Transverse colon (tissue), 4 donors: Measurements from ENCODE around the gene PPP4R4. TPM values are rescaled to one million over a fixed set of nuclear protein-coding genes. Genes with fewer than 3 reads are reported as not detected.

Experiments
- DNase-seq: peaks from one replicate; pipeline ENCODE4 v3.0.0-alpha.2; 2019
- H3K27ac ChIP-seq, 4 donors: fragments of 200-600 bp; sonication (generic); 2 replicates each; pipeline ENCODE4 v1.5.1; 2016 to 2018; ENCODE audit warnings: inconsistent platforms in 4 of 4
- H3K27me3 ChIP-seq: fragments of 200-600 bp; sonication (generic); 2 replicates; pipeline ENCODE4 v1.5.1; 2017; ENCODE audit warnings: inconsistent platforms
- H3K36me3 ChIP-seq, 4 donors: fragments of 200-600 bp; sonication (generic); 2 replicates each; pipeline ENCODE4 v1.5.1; 2017 to 2019; ENCODE audit warnings: inconsistent platforms in 4 of 4
- H3K4me1 ChIP-seq, 4 donors: fragments of 200-600 bp; sonication (generic); 2 replicates each; pipeline ENCODE4 v1.5.1; 2017 to 2020; ENCODE audit warnings: inconsistent platforms in 4 of 4
- H3K4me3 ChIP-seq, 4 donors: fragments of 200-600 bp; sonication (generic); 1 replicate in 1 of 4; 2 replicates in 3 of 4; pipeline versions ENCODE4 v1.5.1 to v1.6.1; 2017 to 2019; ENCODE audit warnings: inconsistent platforms in 4 of 4
- H3K9me3 ChIP-seq, 2 donors: fragments of 200-600 bp; sonication (generic); 2 replicates each; pipeline ENCODE4 v1.5.1; 2017 to 2019; ENCODE audit warnings: inconsistent platforms in 2 of 2
- CTCF ChIP-seq, 5 experiments: fragments of 200-600 bp in 3 of 5; fragments of 450-650 bp in 2 of 5; sonication (generic) in 3 of 5; IDR thresholded peaks; 1 replicate in 2 of 5; 2 replicates in 3 of 5; pipeline ENCODE4 v1.5.1; 2016 to 2017; ENCODE audit warnings: antibody characterized with exemption in 5 of 5, inconsistent platforms in 3 of 5, mild to moderate bottlenecking in 2 of 5, moderate library complexity in 1 of 5
- EP300 ChIP-seq: sonication (generic); formaldehyde crosslinking; IDR thresholded peaks from one replicate; pipeline ENCODE4 v1.6.1; 2017; ENCODE audit warnings: antibody characterized with exemption, low read depth
- POLR2A ChIP-seq: fragments of 450-650 bp; IDR thresholded peaks from one replicate; pipeline ENCODE4 v1.6.1; 2016; ENCODE audit warnings: antibody characterized with exemption, mild to moderate bottlenecking, moderate library complexity
- POLR2AphosphoS5 ChIP-seq, 3 donors: sonication (generic); formaldehyde crosslinking; IDR thresholded peaks; one replicate each; pipeline ENCODE4 v1.6.1; 2016; ENCODE audit warnings: antibody characterized with exemption in 3 of 3
- WGBS, 2 donors: methylation state at CpG; one replicate each; pipeline ENCODE4 v1.1.5; 2018; ENCODE audit warnings: low coverage in 1 of 2; 5-methylcytosine and 5-hydroxymethylcytosine counted together
- in situ Hi-C, 4 donors: fragments of 200-750 bp; cut with MboI; loops; one replicate each; pipeline versions ENCODE4 v1.15.0 to v1.15.1; 2017; ENCODE audit warnings: low sequenced_read_pairs in 3 of 4, low pct_ligation_motif_present in 1 of 4, low pct_unique_long_range_greater_than_20kb in 1 of 4
- intact Hi-C: fragments of 100-400 bp; cut with DNase I; formaldehyde crosslinking; loops from one replicate; pipeline ENCODE4 v1.15.1; 2023; ENCODE audit warnings: low total_unique reads
- total RNA-seq, 4 donors: library from RNA; depleted of rRNA; stranded (reverse); fragments of >200 nt; gene quantifications; one replicate each; pipeline ENCODE4 v1.1.0, GENCODE V29; 2016

The PPP4R4 gene
- total RNA-seq, 4 donors from 2014 or later, result not detected

- in situ Hi-C loops, result no loop called here
- WGBS, 2 donors, result 69% methylated on average over 5 of the region's 5 CpGs; no CpG with 5 or more reads in 1 of the 2 donors
- H3K9me3 ChIP-seq, result no peaks in the 10 kb centered on the region
- no peaks in the 10 kb centered on the region for H3K4me1 ChIP-seq
- no peak for DNase-seq
- TF ChIP-seq POLR2AphosphoS5 (IDR thresholded peaks at IDR 0.05) (no peak), EP300 (no peak)
- no peak overlapping the region for H3K27ac ChIP-seq
- H3K27me3 ChIP-seq, result peaks cover 7% of the 10 kb centered on the region
- intact Hi-C loops, result no loop called here
- H3K36me3 ChIP-seq, result no peaks in the 10 kb centered on the region
- no peak overlapping the region for H3K4me3 ChIP-seq
Observed at GRCh38 chr14:94163796-94164195, 10.3 kb upstream of the PPP4R4 start.

- WGBS, 2 donors, result 35 to 63% methylated on average over 2 to 26 of the region's 26 CpGs
- Histone ChIP-seq H3K9me3 (no peaks in the 10 kb centered on the region), H3K36me3 (no peaks in the 10 kb centered on the region), H3K27me3 (peaks cover 7% of the 10 kb centered on the region), H3K4me3 (no peak overlapping the region), H3K4me1 (no peaks in the 10 kb centered on the region), H3K27ac (no peak overlapping the region)
- TF ChIP-seq POLR2A (no peak), EP300 (no peak), POLR2AphosphoS5 (IDR thresholded peaks at IDR 0.05) (no peak), CTCF (IDR thresholded peaks at IDR 0.05) (no peak)
- DNase-seq, result no peak
- in situ Hi-C loops (no loop called here), intact Hi-C loops (no loop called here)
Observed at GRCh38 chr14:94164685-94165431, 9.3 kb upstream of the PPP4R4 start.

GRCh38 chr14:94165744-94166143 lies 8.4 kb upstream of the PPP4R4 start:
- Histone ChIP-seq H3K4me3 (no peak overlapping the region), H3K9me3 (no peaks in the 10 kb centered on the region), H3K27me3 (peaks cover 7% of the 10 kb centered on the region), H3K27ac (no peak overlapping the region), H3K36me3 (no peaks in the 10 kb centered on the region), H3K4me1 (no peaks in the 10 kb centered on the region)
- TF ChIP-seq CTCF (IDR thresholded peaks at IDR 0.05) (no peak), POLR2AphosphoS5 (IDR thresholded peaks at IDR 0.05) (no peak), POLR2A (no peak), EP300 (no peak)
- intact Hi-C loops, result no loop called here
- DNase-seq, result no peak
- WGBS, 2 donors, result 84% methylated on average over 3 of the region's 3 CpGs; no CpG with 5 or more reads in 1 of the 2 donors
- in situ Hi-C loops, result no loop called here

- in situ Hi-C loops, result no loop called here
- 62 to 82% methylated on average over 5 to 6 of the region's 6 CpGs for WGBS, 2 donors
- Histone ChIP-seq H3K4me1 (peaks cover 0 to 15% (median 14%) of the 10 kb centered on the region in 4 donors), H3K9me3 (no peaks in the 10 kb centered on the region), H3K27me3 (peaks cover 38% of the 10 kb centered on the region), H3K4me3 (no peak overlapping the region), H3K36me3 (no peaks in the 10 kb centered on the region), H3K27ac (no peak overlapping the region)
- TF ChIP-seq CTCF (IDR thresholded peaks at IDR 0.05), result no peak
- no peak for TF ChIP-seq EP300
- TF ChIP-seq POLR2A, result no peak
- TF ChIP-seq POLR2AphosphoS5 (IDR thresholded peaks at IDR 0.05), result no peak
- DNase-seq, result no peak
- intact Hi-C loops, result no loop called here
Observed at GRCh38 chr14:94170136-94170535, 4.0 kb upstream of the PPP4R4 start.
